Measurements from ENCODE around the gene TMEM161A. TPM values are rescaled to one million over a fixed set of nuclear protein-coding genes. Genes with fewer than 3 reads are reported as not detected.

Gene TMEM161A
- total and polyA plus RNA-seq, 11 donors: 12.3 to 29.7 (median 22.1) TPM

DNA sequence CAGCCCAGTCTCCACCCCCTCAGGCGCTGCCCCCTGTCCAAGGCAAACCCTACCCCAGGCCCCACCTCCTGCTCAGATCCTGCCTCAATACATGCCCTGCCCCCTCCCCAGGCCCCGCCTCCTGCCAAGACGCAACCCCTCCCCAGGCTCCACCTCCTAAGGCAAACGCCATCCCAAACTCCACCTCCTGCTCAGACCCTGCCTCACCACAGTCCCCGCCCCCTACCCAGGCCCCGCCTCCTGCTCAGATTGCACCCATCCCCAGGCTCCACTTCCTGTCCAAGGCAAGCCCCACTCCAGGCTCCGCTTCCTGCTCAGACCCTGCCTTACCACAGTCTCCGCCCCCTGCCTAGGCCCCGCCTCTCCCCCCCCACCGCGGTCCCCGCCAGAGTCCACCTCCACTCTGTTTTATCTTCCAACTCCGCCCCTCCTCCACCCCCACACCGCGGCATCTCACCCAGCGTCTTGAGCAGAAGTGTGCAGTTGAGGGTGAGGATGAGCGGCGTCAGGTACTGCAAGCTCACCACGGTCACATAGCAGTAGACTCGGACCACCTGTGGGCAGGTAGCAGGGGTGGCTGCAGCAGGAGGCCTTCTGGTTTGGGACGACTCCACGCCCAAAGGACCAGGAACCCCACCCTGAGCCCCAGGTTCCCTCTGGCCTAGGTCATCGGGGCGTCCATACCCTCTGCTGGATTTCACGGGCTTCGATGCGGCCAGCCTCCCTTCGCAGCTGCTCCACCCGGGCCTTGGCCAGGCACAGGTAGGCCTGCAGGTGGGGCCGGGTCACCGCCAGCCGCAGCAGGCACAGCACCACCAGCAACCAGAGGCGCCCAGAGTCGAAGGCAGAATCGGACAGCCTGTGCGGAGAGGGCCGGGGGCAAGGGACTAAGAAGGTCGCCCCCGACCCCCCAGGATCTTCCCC, 17.7 kb downstream of the TMEM161A start:
- peaks cover 0 to 14% (median 5%) of the 10 kb centered on the region in 12 donors for H3K9me3 ChIP-seq
- 61 to 74% (median 66%) methylated on average over 26 to 39 of the region's 39 CpGs for WGBS, 4 donors
- DNase-seq (peak in 2 of 5 donors; percentile 43 to 55), ATAC-seq (peak; percentile 42 to 67 (median 44))
- no peak overlapping the region for H3K4me3 ChIP-seq
- H3K36me3 ChIP-seq: peaks cover 0 to 38% (median 16%) of the 10 kb centered on the region in 9 donors
- H3K27ac ChIP-seq: peak overlapping the region in 1 of 12 donors; percentile 64
- no peaks in the 10 kb centered on the region for H3K4me1 ChIP-seq
- intact Hi-C loops (cut with DNase I): no loop called here
- no peaks in the 10 kb centered on the region for H3K27me3 ChIP-seq
- TF ChIP-seq, protein P1, sequence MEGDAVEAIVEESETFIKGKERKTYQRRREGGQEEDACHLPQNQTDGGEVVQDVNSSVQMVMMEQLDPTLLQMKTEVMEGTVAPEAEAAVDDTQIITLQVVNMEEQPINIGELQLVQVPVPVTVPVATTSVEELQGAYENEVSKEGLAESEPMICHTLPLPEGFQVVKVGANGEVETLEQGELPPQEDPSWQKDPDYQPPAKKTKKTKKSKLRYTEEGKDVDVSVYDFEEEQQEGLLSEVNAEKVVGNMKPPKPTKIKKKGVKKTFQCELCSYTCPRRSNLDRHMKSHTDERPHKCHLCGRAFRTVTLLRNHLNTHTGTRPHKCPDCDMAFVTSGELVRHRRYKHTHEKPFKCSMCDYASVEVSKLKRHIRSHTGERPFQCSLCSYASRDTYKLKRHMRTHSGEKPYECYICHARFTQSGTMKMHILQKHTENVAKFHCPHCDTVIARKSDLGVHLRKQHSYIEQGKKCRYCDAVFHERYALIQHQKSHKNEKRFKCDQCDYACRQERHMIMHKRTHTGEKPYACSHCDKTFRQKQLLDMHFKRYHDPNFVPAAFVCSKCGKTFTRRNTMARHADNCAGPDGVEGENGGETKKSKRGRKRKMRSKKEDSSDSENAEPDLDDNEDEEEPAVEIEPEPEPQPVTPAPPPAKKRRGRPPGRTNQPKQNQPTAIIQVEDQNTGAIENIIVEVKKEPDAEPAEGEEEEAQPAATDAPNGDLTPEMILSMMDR (IDR thresholded peaks at IDR 0.05): no peak
- no peak for TF ChIP-seq POLR2A (IDR thresholded peaks at IDR 0.05)

DNA sequence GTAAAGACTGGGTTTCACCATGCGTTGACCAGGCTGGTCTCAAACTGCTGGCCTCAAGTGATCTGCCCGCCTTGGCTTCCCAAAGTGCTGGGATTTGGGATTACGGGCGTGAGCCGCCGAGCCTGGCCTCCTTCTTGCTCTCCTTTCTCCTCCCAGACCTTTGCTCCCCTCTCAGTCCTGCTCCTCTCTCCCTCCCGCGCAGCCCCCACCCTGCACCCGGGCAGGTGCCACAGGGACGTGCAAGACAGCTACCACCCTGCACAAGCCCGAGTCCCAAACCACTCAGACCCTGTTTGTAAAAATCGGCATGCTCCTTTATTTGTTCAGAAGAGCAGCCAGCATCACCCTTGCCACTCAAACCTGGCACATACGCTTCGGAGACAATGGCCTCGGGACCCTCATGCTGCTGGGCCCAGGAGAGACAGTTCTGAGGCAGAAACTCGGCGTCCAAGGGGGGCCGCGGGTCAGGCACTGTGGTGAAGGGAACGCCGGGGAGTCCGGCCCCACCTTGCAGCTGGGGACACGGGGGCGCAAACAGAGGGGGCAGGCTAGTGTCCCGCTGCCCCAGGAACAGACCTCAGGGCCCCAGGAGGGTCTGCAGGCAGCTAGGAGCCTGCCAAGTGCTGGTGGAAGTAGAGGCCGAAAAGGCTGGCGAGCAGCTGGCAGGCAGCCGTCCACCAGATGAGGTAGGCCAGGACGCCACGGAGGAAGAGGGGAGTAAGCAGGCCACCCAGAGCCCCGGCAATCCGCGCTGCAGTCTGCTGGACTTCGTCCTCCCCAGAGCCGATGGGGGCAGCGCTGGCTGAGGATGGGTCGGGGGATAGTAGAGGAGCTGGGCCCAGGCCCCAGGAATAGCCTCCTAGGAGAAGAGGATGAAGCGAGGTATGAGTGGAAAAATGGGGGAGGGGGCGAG, 18.7 kb downstream of the TMEM161A start:
- ATAC-seq (no peak), DNase-seq (no peak)
- Histone ChIP-seq H3K9me3 (peaks cover 0 to 14% (median 5%) of the 10 kb centered on the region in 12 donors), H3K36me3 (peaks cover 0 to 38% (median 16%) of the 10 kb centered on the region in 9 donors), H3K4me3 (no peak overlapping the region), H3K27me3 (no peaks in the 10 kb centered on the region), H3K27ac (peak overlapping the region in 1 of 12 donors; percentile 31), H3K4me1 (no peaks in the 10 kb centered on the region)
- TF ChIP-seq, protein P1 (IDR thresholded peaks at IDR 0.05): no peak
- TF ChIP-seq POLR2A (IDR thresholded peaks at IDR 0.05): no peak
- whole genome bisulfite sequencing, 4 donors: 90 to 94% (median 94%) methylated on average over 33 to 39 of the region's 39 CpGs
- intact Hi-C loops (cut with DNase I): no loop called here

DNA sequence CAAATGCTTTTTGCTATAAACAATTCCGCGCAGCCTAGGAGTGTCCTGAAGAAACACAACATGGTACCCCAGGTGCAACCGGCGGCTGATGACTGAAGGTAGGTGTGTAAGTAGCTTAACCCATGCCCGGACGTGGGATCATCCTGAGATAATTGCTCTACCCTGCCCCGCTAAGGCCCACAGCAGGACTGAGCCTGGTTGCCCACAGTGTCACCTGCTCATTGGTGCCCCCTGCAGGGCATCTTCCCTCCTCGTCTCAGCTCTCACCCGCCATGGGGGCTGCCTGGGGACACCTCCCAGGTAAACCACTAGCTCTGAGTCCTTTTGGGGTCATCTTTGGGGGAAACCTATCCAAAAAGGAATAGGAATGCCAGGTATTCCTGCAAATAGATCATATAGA, 22.3 kb downstream of the TMEM161A start:
- H3K27ac ChIP-seq: no peak overlapping the region
- ATAC-seq (no peak), DNase-seq (peak in 1 of 5 donors; percentile 73)
- H3K27me3 ChIP-seq: no peaks in the 10 kb centered on the region
- TF ChIP-seq, protein P1 (IDR thresholded peaks at IDR 0.05): peak in 10 of 12 donors; percentile 9 to 55 (median 40)
- no peak for TF ChIP-seq POLR2A (IDR thresholded peaks at IDR 0.05)
- H3K9me3 ChIP-seq: no peaks in the 10 kb centered on the region
- H3K36me3 ChIP-seq: peaks cover 0 to 21% (median 9%) of the 10 kb centered on the region in 9 donors
- H3K4me1 ChIP-seq: no peaks in the 10 kb centered on the region
- intact Hi-C loops (cut with DNase I): no loop called here
- 73 to 80% (median 75%) methylated on average over 9 of the region's 9 CpGs for whole genome bisulfite sequencing, 4 donors
- no peak overlapping the region for H3K4me3 ChIP-seq

All from heart left ventricle (tissue), 16 donors.